GM12878 (cell line): ENCODE results near the gene NPHS1. TPM values are rescaled to one million over a fixed set of nuclear protein-coding genes. Genes with fewer than 3 reads are reported as not detected.

Experiments used
- ATAC-seq: fragments of 200-7000 bp; cut with Tn5 transposase; 3 replicates; pipeline ENCODE4 v1.9.1; 2020; ENCODE audit warnings: mild to moderate bottlenecking, moderate library complexity
- BruUV-seq: library from RNA; stranded (reverse); fragments of 400-500 nt; replicated peaks from 2 replicates; lab custom pipeline; 2021; lab: Mats Ljungman, UMichigan
- CTCF ChIA-PET: fragments of 300-600 bp; sonication (Branson Sonifier 250); formaldehyde crosslinking; extraction: SDS; loops from one replicate; lab custom pipeline; 2021; ENCODE audit warnings: inconsistent platforms; lab: Yijun Ruan, JAX
- POLR2A ChIA-PET: fragments of 350-600 bp; formaldehyde crosslinking; extraction: SDS; loops from one replicate; lab custom pipeline; 2021; ENCODE audit warnings: inconsistent platforms; lab: Charles Lee
- RAD21 ChIA-PET: fragments of 300-600 bp; sonication (Branson Sonifier 250); formaldehyde crosslinking; loops from one replicate; lab custom pipeline; 2023; ENCODE audit warnings: antibody characterized with exemption; ENCODE audit not compliant: unreplicated experiment; lab: Charles Lee
- SMC1A ChIA-PET: fragments of 300-600 bp; sonication (Branson Sonifier 250); formaldehyde crosslinking; loops from one replicate; lab custom pipeline; 2023; ENCODE audit not compliant: unreplicated experiment, uncharacterized antibody; lab: Charles Lee
- DNase-seq: peaks from one replicate; pipeline ENCODE4 v3.0.0-alpha.2; 2011; ENCODE audit warnings: low read depth, low spot score
- FAIRE-seq: peaks from 3 replicates; lab custom pipeline; 2011; peaks lifted over from hg19 to GRCh38; lab: Jason Lieb, UNC
- H2AFZ ChIP-seq: 2 replicates; pipeline ENCODE4 v1.6.0; 2011; ENCODE audit warnings: low read depth, low read length, control low read depth; ENCODE audit not compliant: control insufficient read depth
- H3K27ac ChIP-seq: 2 replicates; pipeline ENCODE4 v1.5.1; 2011; ENCODE audit warnings: control low read depth; ENCODE audit not compliant: control insufficient read depth, insufficient read depth
- H3K27me3 ChIP-seq, 2 experiments: replicated peaks in 1 of 2; 2 replicates each; pipeline versions ENCODE4 v1.6.0 to v1.6.1; 2011; ENCODE audit warnings: low read length in 1 of 2; ENCODE audit not compliant: control insufficient read depth in 2 of 2, insufficient read depth in 2 of 2
- H3K36me3 ChIP-seq, 2 experiments: 2 replicates each; pipeline ENCODE4 v1.5.1; 2011; ENCODE audit warnings: low read length in 1 of 2; ENCODE audit not compliant: control insufficient read depth in 2 of 2, insufficient read depth in 2 of 2
- H3K4me1 ChIP-seq: 2 replicates; pipeline ENCODE4 v1.6.1; 2011; ENCODE audit warnings: mild to moderate bottlenecking, low read length, moderate library complexity, mixed read lengths; ENCODE audit not compliant: control insufficient read depth, insufficient read depth
- H3K4me2 ChIP-seq: 2 replicates; pipeline ENCODE4 v1.6.0; 2011; ENCODE audit warnings: control low read depth; ENCODE audit not compliant: control insufficient read depth, insufficient read depth
- H3K4me3 ChIP-seq: fragments of 200-600 bp; sonication (generic); 2 replicates; pipeline ENCODE4 v1.5.1; 2016
- H3K79me2 ChIP-seq: 2 replicates; pipeline ENCODE4 v1.6.0; 2011; ENCODE audit warnings: low read length; ENCODE audit not compliant: control insufficient read depth, insufficient read depth
- H3K9ac ChIP-seq: 2 replicates; pipeline ENCODE4 v1.8.0; 2011; ENCODE audit warnings: low read length, control low read depth, mixed read lengths; ENCODE audit not compliant: control insufficient read depth, insufficient read depth
- H3K9me3 ChIP-seq: replicated peaks from 3 replicates; pipeline ENCODE4 v1.5.1; 2011; ENCODE audit warnings: mild to moderate bottlenecking, low read length; ENCODE audit not compliant: control insufficient read depth, insufficient read depth
- H4K20me1 ChIP-seq: 2 replicates; pipeline ENCODE4 v1.6.0; 2011; ENCODE audit not compliant: control insufficient read depth, insufficient read depth
- ATF2 ChIP-seq: IDR thresholded peaks from 2 replicates; pipeline ENCODE4 v1.6.1; 2012; ENCODE audit warnings: low read length, inconsistent platforms
- FOS ChIP-seq: IDR thresholded peaks from 3 replicates; pipeline ENCODE4 v1.6.1; 2011; ENCODE audit warnings: borderline replicate concordance; ENCODE audit not compliant: insufficient read length; ENCODE audit errors: extremely low read depth
- MTA3 ChIP-seq: IDR thresholded peaks from 2 replicates; pipeline ENCODE4 v1.6.1; 2012; ENCODE audit warnings: low read length, inconsistent platforms, borderline replicate concordance
- YY1 ChIP-seq: IDR thresholded peaks from 2 replicates; pipeline ENCODE4 v1.6.1; 2011; ENCODE audit warnings: low read depth, mild to moderate bottlenecking, low read length
- ZBTB4 ChIP-seq: fragments of 450-650 bp; formaldehyde crosslinking; IDR thresholded peaks from 2 replicates; pipeline ENCODE4 v1.4.0; 2022; ENCODE audit warnings: mild to moderate bottlenecking, moderate library complexity
- ZSCAN29 ChIP-seq: fragments of 450-650 bp; IDR thresholded peaks from 2 replicates; pipeline ENCODE4 v1.6.1; 2017; ENCODE audit warnings: mild to moderate bottlenecking, moderate library complexity
- WGBS: methylation state at CpG from one replicate; pipeline ENCODE4 v1.1.6; 2016; ENCODE audit warnings: low lambda C conversion rate; ENCODE audit not compliant: insufficient replicate concordance, insufficient coverage; ENCODE audit errors: missing lambda C conversion rate; 5-methylcytosine and 5-hydroxymethylcytosine counted together
- in situ Hi-C: fragments of 300-500 bp; cut with MboI; formaldehyde crosslinking; loops from 9 replicates; pipeline ENCODE4 v1.14.3; 2018; ENCODE audit warnings: mixed read lengths
- intact Hi-C: fragments of 100-400 bp; cut with micrococcal nuclease; formaldehyde crosslinking; loops from one replicate; pipeline ENCODE4 v1.14.2; 2022; ENCODE audit not compliant: unreplicated experiment
- polyA plus RNA-seq, 11 experiments: library from polyadenylated mRNA; depleted of rRNA in 4 of 11; unstranded in 6 of 11; stranded (reverse) in 5 of 11; fragments of >200 nt; fragmentation: Nextera tagmentation in 4 of 11; fragmentation: Illumina TruSeq in 1 of 11; extraction: Ambion mirVana in 4 of 11; extraction: Trizol in 1 of 11; gene quantifications; 1 replicate in 1 of 11; 2 replicates in 10 of 11; pipeline versions ENCODE4 v1.2.1 to v1.2.3, GENCODE V29; 2011 to 2016; ENCODE audit warnings: inconsistent platforms in 2 of 11, missing spikeins in 2 of 11, low read depth in 1 of 11
- total RNA-seq, 4 experiments: library from RNA; depleted of rRNA in 3 of 4; stranded (reverse); fragments of >200 nt in 3 of 4; fragmentation: Illumina TruSeq in 1 of 4; extraction: Trizol in 1 of 4; gene quantifications; 2 replicates each; pipeline versions ENCODE4 v1.2.1 to v1.2.3, GENCODE V29; 2013 to 2021
- TF ChIP-seq, protein P1 (sequence below): fragments of 450-650 bp; IDR thresholded peaks from 2 replicates; pipeline ENCODE4 v1.6.1; 2017; ENCODE audit warnings: borderline replicate concordance
- TF ChIP-seq, protein P2 (sequence below): fragments of 450-650 bp; formaldehyde crosslinking; IDR thresholded peaks from 2 replicates; pipeline ENCODE4 v1.4.0; 2020; ENCODE audit warnings: mild to moderate bottlenecking, moderate library complexity
- TF ChIP-seq, protein P3 (sequence below): IDR thresholded peaks from 2 replicates; pipeline ENCODE4 v1.6.1; 2011; ENCODE audit warnings: borderline replicate concordance, low read depth, mild to moderate bottlenecking, moderate library complexity, mixed read lengths, low read length; ENCODE audit not compliant: insufficient read depth; ENCODE audit errors: extremely low read length

Gene NPHS1
- total and polyA plus RNA-seq, 10 of the 15 experiments (the other 5 are each of a cell fraction or from before 2014, with no cell fraction given): not detected

GRCh38 chr19:35797663-35798062 lies 54.6 kb downstream of the NPHS1 start (continued):
- TF ChIP-seq, protein P1, sequence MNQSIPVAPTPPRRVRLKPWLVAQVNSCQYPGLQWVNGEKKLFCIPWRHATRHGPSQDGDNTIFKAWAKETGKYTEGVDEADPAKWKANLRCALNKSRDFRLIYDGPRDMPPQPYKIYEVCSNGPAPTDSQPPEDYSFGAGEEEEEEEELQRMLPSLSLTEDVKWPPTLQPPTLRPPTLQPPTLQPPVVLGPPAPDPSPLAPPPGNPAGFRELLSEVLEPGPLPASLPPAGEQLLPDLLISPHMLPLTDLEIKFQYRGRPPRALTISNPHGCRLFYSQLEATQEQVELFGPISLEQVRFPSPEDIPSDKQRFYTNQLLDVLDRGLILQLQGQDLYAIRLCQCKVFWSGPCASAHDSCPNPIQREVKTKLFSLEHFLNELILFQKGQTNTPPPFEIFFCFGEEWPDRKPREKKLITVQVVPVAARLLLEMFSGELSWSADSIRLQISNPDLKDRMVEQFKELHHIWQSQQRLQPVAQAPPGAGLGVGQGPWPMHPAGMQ: no peak
- TF ChIP-seq ATF2: no peak

- no peaks in the 10 kb centered on the region for H3K9me3 ChIP-seq
- no peak for FAIRE-seq
- ChIA-PET CTCF (no interaction called here), SMC1A (no interaction called here), POLR2A (no interaction called here), RAD21 (no interaction called here)
- intact Hi-C loops (no loop called here), in situ Hi-C loops (no loop called here)
- no peaks in the 10 kb centered on the region for H3K4me1 ChIP-seq
- ATAC-seq: no peak
- peaks cover 0 to 2% of the 10 kb centered on the region in 2 experiments; a peak in 1 of 4 replicates for H3K27me3 ChIP-seq
- BruUV-seq: no TSS peak
- H3K36me3 ChIP-seq: no peaks in the 10 kb centered on the region
- no peak overlapping the region for H3K4me2 ChIP-seq
- H4K20me1 ChIP-seq: no peaks in the 10 kb centered on the region
- no peak overlapping the region for H3K27ac ChIP-seq
- H3K79me2 ChIP-seq: no peaks in the 10 kb centered on the region
- no peak for DNase-seq
- no peak overlapping the region for H3K9ac ChIP-seq
- no peak overlapping the region for H2AFZ ChIP-seq
- 33% methylated on average over 30 of the region's 39 CpGs for WGBS
- no peak overlapping the region for H3K4me3 ChIP-seq
- TF ChIP-seq, protein P2, sequence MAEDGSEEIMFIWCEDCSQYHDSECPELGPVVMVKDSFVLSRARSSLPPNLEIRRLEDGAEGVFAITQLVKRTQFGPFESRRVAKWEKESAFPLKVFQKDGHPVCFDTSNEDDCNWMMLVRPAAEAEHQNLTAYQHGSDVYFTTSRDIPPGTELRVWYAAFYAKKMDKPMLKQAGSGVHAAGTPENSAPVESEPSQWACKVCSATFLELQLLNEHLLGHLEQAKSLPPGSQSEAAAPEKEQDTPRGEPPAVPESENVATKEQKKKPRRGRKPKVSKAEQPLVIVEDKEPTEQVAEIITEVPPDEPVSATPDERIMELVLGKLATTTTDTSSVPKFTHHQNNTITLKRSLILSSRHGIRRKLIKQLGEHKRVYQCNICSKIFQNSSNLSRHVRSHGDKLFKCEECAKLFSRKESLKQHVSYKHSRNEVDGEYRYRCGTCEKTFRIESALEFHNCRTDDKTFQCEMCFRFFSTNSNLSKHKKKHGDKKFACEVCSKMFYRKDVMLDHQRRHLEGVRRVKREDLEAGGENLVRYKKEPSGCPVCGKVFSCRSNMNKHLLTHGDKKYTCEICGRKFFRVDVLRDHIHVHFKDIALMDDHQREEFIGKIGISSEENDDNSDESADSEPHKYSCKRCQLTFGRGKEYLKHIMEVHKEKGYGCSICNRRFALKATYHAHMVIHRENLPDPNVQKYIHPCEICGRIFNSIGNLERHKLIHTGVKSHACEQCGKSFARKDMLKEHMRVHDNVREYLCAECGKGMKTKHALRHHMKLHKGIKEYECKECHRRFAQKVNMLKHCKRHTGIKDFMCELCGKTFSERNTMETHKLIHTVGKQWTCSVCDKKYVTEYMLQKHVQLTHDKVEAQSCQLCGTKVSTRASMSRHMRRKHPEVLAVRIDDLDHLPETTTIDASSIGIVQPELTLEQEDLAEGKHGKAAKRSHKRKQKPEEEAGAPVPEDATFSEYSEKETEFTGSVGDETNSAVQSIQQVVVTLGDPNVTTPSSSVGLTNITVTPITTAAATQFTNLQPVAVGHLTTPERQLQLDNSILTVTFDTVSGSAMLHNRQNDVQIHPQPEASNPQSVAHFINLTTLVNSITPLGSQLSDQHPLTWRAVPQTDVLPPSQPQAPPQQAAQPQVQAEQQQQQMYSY: no peak
- TF ChIP-seq ZSCAN29: no peak
- no peak for TF ChIP-seq YY1
- TF ChIP-seq, protein P3, sequence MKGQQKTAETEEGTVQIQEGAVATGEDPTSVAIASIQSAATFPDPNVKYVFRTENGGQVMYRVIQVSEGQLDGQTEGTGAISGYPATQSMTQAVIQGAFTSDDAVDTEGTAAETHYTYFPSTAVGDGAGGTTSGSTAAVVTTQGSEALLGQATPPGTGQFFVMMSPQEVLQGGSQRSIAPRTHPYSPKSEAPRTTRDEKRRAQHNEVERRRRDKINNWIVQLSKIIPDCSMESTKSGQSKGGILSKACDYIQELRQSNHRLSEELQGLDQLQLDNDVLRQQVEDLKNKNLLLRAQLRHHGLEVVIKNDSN: no peak
- no peak for TF ChIP-seq FOS
- no peak for TF ChIP-seq ZBTB4 (CRISPR knock-in tag)
- TF ChIP-seq MTA3: no peak
These were observed 55.4 kb downstream of the NPHS1 start for GRCh38 chr19:35796645-35797542.
